Fibroblast of skin of scalp (primary cell): ENCODE results near the gene CCDC158.
"Not testable (repeated sequence)": the region's sequence is repeated elsewhere in the genome, so short reads cannot be mapped to it uniquely, and the experiment has no call there.

Experiments
- DNase-seq: peaks from one replicate; pipeline ENCODE4 v3.0.0-alpha.2; 2013

CCDC158 gene

GRCh38 chr4:76364763-76365162 is 56.2 kb downstream of the CCDC158 start:
- no peak for DNase-seq

- DNase-seq, result peak; percentile 24
These were observed 57.2 kb downstream of the CCDC158 start for GRCh38 chr4:76363556-76364290.

DNA sequence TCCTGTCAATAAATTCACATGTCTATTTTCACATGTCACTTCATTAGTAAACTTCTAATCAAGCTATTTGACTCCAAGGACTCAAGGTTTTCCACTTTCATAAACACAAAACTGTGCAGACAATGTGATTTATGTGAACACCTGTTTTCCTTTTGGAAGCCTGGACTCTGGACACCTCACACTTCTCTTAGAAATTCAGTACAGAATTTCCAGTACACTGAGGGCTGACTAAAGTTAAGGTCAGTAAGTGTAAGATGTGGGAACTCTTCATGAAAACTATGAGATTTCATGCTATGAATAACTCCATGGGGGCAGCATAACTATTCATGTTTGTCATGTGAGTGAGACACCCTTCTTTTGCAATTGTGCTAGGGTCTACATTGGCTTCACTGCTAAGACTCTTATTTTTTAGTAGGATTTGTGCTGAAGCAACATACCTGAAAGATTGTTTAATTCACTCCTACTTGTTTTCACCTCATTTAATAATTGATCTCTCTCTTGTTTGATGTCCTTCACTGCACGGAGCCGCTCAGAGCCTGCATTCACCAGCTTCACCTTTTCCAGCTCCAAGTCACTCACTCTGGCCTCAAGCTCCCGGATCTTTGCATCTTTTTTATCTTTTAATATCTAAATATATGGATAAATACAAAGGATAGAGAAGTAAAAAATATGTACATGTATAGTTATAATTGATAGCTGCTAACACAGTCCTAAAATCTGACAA is 59.1 kb downstream of the CCDC158 start:
- no peak for DNase-seq

- not testable (repeated sequence) for DNase-seq
These were observed 61.0 kb downstream of the CCDC158 start for GRCh38 chr4:76359881-76360466.

- no peak for DNase-seq
These were observed 63.0 kb downstream of the CCDC158 start for GRCh38 chr4:76357981-76358380.

GRCh38 chr4:76354517-76355473 is 66.1 kb downstream of the CCDC158 start:
- no peak for DNase-seq

DNA sequence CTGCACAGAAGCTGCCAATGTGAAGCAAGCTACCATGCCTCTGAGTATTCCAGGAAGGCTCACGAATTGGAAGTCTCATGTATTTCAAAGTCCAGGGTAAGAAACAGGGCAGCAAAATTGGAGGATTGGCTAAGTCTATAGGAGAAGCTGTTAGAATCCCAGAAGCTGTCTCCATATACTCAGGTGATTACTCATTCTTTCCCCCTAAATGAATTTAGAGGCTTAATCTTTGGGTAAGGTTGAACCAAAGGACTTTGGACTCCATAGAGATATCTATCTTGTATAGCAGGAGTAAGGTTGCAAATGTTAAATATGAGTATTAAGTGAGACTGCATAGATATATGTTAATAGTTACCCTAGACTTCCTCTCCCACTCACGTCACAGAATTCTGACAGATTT is 78.1 kb downstream of the CCDC158 start:
- no peak for DNase-seq

DNA sequence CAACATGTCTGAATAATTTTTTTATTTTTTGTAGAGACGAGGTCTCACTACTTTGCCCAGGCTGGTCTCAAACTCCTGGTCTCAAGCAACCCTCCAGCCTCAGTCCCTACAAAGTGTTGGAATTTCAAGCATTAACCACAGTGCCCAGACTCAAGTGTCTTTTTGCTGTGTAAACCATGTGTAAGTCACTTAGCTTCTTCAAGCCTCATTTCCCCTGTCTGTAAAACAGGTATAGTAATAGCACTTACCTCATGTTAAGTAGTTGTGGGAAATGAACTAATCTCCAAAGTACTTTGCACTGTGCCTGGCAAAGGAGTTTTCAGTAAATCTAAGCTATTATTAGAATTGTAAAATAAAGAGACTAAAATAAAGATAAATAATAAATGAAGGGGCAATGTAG is 78.8 kb downstream of the CCDC158 start:
- DNase-seq, result no peak

- DNase-seq, result peak; percentile 63
These were observed 79.9 kb downstream of the CCDC158 start for GRCh38 chr4:76341063-76341462.

GRCh38 chr4:76339364-76339763 is 81.6 kb downstream of the CCDC158 start:
- DNase-seq, result no peak

DNA sequence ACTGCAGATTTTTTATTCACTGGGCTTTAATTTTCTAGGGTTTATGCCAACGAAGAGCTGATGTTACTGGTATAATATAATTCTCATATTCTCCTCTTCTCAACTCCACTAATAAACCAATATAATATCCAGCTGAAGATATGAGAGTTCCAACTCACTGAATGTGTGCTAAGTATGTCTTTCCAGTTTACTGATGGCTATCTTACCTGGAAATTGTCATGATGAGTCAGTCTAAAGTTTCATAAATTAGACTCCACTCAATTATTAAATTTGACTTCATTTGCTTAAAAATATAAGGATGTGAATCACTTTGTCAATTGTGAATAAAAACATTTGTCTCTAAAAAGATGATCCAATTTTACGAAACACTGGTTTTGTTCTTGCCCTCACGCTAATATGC is 86.1 kb downstream of the CCDC158 start:
- DNase-seq, result no peak

DNA sequence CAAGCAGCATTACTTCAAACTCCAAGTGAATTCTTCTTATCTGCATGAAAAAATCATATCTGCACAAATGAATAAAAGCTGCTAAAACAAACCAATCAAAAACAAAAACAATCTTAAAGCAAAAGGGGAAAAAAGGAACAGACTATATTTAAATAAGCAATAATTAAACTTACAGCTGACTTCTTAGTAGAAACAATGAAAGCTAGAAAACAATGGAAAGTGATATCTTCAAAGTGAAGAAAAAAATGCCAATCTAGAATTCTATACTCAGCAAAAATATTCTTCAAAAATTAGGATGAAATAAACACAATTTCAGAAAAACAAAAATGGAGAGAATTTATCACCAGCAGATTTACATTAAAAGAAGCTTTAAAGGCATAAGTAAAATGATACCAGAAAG is 94.4 kb downstream of the CCDC158 start:
- DNase-seq, result no peak

GRCh38 chr4:76325072-76325471 is 95.9 kb downstream of the CCDC158 start:
- DNase-seq, result no peak

DNA sequence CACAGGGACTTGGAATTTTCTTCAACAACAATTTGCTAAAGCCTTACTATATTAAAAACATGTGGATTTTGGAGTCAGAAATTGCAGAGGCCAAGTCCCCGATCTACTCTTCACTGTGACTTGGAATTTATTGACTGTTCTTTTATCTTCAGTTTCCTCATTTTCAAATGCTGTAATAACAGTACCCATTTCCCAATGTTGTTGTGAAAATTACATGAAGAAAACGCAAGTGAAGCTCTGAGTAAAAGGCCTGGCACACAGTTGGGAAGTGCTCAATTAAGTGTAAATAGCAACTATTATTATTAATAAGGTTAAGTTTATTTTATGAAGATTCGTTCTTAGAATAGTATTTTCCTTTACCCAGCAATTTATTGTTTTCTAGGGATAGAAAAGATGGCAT is 98.7 kb downstream of the CCDC158 start:
- DNase-seq, result no peak

DNA sequence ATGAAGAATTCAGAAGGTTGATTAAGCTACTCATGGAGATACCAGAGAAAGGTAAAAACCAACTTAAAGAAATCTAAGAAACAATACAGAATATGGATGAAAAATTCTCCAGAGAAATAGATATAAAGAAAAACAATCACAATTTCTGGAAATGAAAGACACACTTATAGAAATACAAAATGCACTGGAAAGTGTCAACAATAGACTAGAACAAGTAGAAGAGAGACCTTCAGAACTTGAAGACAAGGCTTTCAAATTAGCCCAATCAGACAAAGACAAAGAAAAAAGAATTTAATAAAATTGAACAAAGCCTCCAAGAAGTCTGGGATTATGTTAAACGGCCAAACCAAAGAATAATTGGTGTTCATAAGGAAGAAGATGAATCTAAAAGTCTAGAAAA is 104.8 kb downstream of the CCDC158 start:
- no peak for DNase-seq

DNA sequence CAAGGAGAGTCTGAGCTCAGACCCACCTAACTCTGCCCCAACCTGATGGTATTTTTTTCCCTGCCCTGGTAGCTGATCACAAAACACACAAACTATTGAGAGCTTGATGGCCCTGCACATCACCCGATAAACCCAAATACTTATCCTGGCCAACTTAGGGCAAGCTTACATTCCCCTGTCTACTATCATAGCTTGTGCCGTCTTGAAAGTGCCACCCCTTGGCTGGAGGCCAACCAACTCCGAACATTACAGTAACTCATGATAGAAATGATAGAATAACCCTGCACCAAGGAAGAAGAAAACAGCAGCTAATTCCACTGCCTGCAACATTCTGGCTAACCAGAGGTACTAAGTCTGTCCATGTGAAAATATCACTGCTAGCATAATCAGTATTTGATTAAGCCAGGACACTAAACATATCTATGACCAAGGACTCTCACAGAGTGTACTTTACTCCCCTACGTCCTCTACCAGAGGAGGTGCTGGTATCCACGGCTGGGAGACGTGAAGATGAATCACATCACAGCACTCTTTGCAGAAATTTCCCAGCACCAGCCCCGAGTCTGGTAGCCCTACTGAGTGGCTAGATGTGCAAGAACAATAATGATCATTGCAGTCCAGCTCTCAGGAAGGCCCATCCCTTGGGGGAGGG is 105.5 kb downstream of the CCDC158 start:
- no peak for DNase-seq

DNA sequence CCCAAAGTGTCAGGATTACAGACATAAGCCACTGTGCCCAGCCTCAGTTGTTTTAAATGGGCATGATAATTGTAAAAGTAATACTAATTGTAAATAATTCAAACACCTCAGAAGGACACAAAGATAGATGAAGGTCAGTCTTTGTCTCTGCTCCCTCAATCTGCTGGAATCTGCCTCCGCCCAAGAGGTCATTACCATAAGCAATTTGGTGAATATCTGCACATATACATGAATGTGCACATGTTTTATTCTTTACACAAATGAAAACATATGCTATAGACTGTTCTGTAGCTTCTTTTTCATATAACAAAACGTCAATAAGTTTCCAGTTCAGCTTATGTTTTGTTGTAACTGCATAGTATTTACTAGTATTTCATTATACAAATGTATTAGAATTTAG is 107.4 kb downstream of the CCDC158 start:
- DNase-seq, result no peak

DNA sequence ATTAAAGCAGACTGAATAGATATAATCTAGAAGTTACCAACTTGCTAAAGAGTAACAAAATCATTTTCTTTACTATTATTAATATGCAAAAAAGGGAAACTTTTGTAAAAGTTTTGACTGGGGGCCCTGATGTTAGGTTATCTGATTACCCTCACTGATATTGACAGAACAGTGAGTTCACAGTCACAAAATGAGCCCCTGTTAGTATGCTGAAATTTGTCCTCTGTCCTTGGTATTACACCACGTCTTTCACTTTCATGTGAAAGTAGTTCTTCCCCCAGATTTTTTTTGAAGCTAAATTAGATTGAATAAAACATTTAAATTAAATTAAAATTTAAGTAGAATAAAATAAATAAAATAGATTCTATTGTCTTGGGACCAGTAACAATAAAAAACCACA is 108.5 kb downstream of the CCDC158 start:
- no peak for DNase-seq

DNA sequence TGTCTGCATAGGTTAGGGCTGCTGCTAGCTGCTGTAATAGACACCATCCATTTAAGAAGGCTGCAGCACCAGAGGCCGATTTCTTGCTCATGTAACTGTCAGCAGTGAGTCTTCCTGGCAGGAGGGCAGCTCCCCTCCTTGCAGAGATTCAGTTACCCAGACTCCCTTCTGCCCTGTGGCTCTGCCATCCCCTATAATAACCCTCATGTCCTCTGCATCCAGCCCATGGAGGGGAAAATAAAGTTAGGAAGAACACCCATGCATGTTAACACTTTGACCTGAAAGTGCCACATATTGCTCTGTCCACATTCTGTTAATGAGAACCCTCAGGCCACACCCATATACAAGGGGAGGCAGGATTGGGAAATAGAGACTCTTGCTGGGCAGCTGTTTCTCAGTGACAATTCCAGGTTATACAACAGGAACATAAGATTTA is 109.0 kb downstream of the CCDC158 start:
- no peak for DNase-seq

DNA sequence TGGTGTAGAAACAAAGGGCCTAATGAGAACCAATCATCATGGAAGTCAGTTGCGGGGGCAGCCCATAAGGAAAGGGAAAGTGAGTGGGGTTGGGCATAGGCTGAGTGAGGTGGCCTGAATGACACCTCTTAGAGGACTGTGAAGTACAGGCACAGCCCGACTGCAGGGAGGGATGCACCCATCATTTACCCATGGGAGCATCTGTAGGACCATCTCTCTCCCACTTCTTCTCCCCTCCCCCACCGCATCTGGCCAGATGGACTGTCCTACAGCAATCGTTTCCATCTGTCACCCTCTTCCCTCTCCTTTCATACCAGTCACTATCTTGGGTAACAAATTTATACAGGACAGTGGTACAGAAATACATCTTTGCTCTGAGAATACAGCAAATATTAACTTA is 110.3 kb downstream of the CCDC158 start:
- DNase-seq, result no peak

GRCh38 chr4:76309939-76310550 is 110.9 kb downstream of the CCDC158 start:
- DNase-seq, result no peak

- no peak for DNase-seq
These were observed 112.4 kb downstream of the CCDC158 start for GRCh38 chr4:76308548-76308947.
